ENCODE measurements around the gene C18orf63.

C18orf63 gene

DNA sequence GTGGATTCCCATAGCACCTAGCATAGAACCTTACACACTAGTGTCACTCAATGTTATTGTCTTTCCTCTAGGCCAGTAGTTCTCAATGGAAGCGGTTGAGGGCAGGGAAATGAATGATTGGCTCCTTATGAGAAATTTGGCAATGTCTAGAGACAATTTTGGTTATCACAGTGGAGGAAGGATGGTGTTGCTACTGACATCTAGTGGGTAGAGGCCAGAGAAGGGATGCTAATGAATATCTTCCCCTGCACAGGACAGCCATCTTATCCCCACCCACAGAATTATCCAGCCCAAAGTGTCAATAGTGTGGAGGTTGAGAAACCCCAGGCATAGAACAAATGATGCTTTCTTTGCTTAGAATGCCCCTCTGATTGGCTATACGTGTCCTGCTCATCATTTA lies 15.8 kb downstream of the C18orf63 start:
- DNase-seq: peak; percentile 39

DNA sequence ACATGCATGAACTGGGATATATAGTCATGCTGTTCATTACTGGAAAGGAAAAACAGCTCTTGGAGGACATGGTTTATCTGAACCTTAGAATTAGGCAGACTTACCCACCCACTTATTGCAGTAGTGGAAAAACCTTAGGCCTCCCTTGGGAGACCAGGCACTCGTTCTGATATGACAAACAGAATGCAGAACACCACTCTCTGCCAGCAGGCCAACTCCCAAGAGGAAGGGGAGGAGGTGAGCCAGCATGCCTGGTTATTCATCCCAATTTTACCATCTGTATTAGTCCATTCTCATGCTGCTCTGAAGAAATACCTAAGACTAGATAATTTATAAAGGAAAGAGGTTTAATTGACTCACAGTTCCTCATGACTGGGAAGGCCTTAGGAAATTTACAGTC lies 17.5 kb downstream of the C18orf63 start:
- peak; percentile 1 for DNase-seq

DNA sequence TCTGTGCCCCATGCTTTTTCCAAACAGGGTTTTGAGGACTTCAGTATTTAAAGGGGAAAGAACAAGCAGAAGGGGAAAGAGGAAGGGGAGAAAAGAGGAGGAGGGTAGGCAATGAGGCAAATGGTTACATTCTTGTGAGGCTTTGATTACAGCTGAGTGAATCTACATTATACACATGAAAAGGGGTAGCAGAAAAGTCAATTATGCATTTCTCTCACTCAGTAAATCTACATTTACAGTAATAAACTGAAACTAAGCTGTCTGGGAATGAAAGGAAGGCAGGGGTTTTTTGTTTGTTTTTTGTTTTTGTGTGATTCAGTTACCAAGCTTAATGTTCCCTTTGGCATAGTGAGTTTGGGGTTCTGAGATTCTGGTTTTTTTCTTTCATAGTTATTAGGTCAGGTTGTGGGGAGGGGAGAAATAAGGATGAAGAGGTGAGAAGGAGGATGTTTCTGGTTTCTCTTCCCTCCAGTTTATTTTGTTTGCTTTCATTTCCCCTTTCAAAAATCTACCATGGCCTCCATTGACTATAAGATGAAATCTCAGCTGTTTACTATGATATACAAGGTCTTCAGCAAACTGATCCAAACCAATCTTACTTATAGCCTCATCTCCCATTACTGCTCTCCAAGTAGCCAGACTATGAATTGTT lies 18.7 kb downstream of the C18orf63 start:
- no peak for DNase-seq

DNA sequence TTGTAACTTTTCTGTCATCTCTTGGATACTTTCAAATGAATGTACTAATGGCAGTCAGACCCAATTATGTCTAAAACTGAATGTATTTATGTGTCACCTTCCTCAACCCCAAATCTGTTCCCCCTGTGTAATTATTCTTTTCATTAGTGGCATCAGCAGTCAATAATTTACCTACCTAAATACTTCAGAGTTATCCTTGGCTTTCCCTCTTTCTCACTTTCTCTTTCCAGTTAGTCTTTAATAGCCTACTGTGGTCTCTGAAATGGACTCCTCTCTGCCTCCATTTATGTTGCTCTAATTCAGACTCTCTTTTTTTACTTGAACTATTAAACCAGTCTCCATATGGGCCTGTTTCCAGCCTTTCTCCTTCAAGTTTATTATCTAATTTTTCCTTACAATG lies 21.0 kb downstream of the C18orf63 start:
- no peak for DNase-seq

DNA sequence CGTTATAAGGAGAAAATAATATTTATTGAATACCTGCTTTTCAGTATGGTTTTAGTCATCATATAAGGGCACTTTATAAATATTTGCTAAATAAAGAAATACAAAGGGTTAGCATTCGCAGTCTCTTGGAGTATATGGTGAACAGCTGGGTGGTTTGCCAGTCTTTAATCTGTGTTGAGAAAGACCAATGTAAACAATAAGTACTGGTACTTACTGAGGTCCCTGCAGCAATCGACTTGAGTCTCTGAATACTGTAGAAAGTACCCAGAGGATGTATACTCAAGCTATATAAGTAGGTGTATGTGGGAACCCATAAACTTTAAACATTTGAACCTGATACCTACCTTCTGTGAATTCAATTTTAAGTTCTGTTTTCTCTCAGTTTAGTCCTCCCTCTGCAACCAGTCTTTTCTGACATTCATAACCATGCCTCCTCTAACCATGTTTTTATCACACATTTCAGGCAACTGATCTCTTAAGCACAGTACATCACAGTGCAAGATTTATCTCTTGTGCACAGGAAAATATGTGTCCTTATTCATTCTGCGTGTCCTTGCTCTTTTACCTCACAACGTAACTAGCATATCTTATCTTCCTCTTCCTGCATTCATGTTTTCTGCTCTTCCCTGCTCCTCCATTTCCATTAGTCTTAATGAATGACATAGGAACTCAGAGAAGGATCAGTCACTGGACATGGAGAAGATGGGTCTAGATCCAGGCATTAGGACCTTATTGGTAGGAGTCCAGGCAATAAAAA lies 21.7 kb downstream of the C18orf63 start:
- no peak for DNase-seq

DNA sequence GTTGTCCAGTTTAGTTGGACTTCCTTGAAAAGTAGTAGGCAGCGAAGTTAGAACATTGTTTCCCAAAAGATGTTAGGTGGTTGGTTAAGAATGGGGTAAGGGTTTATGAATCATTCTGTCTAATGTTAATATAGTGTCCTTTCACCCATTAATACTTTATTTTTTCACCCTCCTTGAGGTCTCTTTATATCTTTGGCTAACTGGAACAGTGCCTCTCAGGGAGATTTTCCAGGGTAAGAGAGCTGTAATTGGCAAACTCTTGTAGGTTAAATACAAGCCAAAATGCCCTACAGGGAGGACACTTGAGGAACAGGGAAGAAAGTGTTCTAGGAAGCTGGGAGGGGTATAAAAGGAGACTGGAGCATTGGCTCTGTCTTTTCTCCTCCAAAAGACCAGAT lies 22.3 kb downstream of the C18orf63 start:
- no peak for DNase-seq

DNA sequence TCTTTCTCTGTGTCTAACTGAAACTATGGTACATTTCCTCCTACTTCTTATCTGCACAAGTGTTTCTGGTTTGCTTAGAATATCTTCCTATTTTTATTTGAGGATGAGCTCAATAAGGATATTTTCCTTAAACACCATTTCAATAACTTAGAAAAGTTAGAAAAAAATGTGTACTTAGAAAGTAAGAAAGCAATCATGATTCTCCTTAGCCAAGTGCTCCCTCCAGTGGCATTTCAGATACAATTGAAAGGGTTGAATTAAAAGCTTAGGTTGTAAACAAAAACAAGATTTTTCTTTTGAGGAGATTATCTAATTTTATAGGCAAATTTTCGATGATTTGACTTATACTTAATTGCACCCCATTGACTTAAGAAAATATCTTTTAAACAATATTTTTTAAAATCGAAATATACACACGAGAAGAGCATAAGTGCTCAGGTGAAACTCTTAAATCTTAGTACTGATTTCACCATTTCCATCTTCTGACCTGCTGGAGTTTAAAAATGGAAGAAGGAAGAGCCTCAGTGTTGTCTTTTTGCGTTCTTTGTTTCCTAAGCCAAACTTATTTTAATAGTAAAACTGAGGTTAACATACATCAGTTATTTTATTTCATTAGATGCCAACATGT lies 26.9 kb downstream of the C18orf63 start:
- peak; percentile 47 for DNase-seq

DNA sequence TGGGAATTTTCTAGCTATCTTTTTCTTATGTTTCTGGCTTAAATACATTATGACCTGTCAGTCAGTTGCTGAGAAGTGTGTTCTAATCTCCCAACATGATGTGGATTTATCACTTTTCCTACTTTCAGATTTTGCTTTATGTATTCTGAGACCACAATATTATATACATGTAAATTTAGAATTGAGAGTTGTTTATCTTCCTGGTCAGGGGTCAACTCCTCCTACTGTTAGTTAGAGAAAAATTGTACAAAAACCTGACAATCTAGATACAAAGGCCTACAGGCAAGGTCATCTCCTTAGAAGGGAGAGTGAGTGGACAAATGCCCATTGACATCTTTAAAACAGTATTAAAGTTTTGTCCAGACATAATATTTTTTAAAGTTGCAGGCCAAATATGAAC lies 30.6 kb downstream of the C18orf63 start:
- no peak for DNase-seq

DNA sequence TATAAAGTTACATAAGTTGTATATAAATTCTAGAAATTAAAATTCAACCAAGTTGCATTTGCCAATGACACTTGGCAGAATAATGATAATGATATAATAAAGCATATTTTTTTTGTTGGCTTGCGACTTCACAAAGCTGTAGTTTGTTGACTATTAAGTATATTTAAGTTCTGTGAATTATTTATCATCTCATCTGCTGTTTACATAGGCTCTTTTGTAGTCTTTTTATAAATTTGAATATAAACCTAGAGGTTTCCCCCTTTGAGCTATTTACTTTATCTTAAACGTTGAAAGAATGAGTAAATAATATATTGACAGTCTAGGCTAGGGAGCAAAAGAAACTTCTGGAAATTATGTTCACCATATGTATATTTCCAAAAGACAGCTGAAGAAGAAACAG lies 32.9 kb downstream of the C18orf63 start:
- no peak for DNase-seq

DNA sequence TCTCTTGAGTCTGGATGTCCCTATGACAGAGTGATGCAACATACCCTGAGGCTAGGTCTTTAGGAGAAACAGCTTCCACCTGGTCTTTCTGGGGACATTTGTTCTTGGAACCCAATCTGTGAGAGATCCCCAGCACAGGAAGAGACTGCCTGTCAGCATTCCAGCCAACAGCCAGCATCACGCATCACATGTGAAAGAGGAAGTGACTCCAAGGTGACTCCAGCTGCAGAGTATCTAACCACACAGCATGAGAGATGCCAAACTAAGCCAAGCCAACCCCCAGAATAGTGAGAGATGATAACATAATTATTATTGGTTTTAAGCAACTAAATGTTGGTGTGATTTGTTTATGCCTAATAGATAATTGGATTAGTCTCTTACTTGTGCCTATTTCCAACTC lies 35.7 kb downstream of the C18orf63 start:
- DNase-seq: peak; percentile 74

DNA sequence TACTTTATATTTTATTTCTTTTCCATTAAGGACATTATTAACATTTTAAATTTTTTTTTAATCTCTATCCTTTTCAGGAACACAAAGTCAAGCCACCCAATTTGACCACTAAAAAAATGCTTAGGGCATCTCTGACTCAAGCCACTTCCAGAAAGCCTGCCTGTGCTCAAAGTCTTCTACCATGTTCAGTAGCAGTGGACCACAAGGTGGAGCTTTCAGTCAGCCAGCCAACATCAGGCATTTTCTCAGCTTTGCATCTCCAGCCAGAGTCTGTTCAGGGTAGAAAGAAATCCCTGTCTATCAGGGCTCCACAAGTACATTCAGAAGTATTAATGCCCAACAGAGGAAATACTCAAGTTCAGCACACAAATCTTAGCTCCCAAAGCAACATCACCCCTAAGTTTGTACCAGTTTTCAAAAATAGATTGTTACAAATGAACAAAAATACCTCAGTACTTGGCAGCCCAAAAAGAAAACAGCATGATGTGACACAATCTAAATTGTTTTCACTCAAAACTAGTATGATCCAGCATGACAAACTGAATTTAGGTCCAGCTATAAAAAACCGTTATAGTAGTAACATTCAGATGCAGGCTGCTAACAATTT lies 37.6 kb downstream of the C18orf63 start:
- peak; percentile 65 for DNase-seq

DNA sequence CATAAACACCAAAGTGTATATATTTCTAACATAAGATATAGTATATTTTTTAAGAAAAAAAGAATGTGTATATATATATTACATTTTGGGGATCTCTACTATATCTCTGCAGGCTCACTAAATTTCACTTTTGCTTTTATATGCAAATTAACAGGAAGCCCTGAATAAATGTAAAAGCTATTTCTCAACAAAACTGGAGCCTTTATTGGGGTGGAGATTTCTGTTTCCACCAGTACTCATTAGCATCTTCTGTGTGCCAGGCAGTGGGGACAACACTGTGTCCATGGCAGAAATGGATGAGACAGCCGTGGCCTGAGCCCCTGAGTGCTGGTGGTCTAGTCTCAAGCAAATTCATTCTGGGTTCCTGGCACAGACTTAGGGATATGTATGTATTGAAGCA lies 41.3 kb downstream of the C18orf63 start:
- DNase-seq: no peak

DNA sequence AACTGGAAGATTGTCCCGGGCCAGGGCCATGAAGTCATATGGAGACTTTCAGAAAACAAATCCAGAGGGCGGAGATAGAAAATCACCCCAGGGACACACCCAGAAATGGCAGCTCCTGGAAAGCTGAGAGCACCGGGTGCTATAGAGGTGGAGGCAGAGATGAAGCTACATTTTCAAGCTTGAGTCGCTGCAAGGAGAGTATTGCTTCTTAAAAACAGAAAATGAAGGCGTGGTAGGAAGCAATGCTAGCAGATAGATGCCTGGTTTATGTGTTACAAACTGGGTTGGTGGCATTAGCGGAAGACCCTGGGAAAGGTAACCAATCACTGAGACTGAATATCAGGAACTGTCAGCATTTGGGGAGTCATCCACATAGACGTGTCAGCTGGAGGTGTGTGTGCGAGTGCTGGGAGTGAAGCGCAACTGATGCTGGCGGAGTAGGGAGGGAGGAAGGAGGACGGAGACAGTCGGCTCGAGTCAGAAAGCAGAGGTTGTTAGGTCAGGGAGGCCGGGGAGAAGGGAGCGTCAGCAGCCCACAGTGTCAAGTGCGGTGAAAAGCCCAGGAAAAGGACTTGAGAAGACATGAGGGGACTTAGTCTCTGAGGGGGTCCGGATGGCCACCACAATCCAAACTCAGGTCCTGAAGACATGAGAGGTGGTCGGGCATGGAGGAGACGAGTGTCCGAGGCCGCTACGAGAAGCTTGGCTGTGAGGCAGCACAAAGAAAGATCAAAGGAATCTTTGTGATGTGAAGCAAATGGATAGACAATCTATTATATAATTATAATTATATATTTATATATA lies 45.4 kb downstream of the C18orf63 start:
- no peak for DNase-seq

DNA sequence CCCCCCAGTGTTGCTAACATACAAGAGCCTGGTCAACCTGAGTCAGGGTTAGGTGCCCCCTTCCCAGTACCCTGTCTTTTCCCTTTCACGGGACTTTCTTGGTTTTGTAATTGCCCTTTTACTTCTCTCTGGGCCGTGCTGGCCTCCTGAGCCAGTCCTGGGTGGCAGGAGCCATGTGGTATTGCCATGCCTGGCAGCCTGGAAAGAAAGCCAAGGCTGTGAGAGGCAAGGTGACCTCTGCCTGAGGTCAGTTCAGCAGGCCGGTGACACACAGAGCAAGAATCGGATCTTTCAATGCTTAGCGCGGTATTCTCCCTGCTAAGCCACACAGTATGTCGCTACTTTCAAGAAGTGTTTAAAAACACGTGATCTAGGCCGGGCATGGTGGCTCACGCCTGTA lies 52.3 kb downstream of the C18orf63 start:
- no peak for DNase-seq

DNA sequence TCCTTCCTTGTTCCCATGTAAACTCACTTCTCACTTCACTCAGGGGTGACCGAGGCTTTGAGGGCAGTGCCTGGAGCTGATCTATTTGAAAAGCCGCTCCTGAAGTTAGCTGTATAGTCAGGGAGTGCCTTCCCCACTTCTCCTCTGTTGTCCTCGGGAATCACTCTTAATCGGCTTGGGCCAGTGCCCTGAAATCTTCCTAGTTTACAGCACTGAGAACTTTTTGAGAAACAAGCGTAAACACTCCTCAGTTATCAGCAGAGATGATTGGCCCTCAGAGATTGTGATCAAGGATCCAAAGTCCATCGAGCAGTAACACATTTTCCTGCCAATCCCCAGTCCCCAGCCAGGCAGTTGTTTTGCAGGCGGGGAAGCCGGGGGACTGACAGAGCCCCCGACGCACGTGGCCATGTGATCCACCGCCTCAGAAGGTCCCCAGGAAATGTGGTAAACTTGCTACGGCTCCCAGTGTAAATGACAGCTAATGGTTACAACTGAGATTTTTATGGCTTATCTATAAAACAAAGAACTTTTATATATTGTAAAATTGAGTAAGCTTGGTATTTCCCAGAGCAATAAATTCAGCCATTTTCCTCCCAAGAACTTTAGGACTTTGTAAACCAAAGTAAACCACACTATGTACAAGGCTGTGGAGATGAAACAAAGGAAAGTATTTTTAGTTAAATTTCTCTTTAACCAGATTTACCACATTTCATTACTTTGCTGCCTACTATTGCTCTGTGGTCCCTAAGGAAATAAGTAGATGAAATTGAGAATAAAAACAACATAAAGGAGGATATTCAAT lies 53.5 kb downstream of the C18orf63 start:
- no peak for DNase-seq

DNA sequence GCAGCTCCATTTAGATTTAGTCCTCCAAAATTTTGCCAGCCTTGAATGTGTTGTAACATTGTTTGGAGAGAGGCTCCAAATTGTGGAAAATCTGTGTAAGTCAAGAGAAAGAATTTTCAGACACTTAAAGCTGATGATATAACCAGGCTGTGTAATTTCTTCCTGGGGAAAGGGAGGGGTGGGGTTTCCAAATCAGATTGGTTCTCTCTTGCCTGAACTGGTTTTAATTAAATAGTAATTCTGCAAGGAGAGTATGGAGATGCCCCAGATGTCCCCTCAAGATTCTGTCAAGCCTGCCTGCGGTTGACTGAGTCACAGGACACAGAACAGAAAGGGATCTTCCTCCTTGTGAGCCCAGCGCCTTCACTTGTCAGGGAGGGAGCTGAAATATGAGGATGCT lies 54.5 kb downstream of the C18orf63 start:
- peak; percentile 90 for DNase-seq

DNA sequence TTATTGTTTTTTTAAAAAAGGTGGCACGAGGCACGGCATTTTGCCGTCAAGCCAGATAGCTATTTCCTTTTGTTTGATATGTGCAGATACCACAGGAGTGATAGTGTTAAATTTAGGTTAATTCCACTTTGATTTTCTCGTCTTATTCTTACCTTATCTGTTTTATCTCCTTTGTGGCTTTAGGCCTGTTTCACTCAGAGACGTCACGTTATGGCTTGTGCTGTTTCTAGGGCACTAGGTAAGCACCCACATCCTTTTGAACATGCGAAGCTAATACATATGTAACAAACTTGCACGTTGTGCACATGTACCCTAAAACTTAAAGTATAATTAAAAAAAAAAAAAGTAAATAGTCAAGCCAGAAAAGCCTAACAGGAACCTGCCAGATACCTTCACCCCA lies 57.8 kb downstream of the C18orf63 start:
- DNase-seq: no peak

DNA sequence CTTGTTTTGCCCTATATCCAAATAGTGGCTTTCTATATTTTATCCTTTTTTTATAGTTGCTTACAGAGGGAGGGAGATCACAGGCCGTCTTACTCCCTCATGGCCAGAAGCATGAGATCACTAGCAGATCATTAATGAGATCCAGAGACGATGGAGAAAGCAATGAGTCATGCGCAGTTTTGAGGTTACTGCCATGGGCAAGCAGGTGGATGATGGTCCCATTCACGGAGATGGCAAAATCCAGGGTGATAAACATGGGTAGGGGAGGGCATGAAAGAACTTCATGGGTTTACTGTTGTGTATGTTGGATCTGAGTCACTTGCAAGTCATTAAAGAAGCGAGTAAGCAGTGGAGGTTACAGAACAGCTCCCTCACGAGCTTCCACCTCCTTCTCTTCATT lies 60.4 kb downstream of the C18orf63 start:
- DNase-seq: peak; percentile 47

DNA sequence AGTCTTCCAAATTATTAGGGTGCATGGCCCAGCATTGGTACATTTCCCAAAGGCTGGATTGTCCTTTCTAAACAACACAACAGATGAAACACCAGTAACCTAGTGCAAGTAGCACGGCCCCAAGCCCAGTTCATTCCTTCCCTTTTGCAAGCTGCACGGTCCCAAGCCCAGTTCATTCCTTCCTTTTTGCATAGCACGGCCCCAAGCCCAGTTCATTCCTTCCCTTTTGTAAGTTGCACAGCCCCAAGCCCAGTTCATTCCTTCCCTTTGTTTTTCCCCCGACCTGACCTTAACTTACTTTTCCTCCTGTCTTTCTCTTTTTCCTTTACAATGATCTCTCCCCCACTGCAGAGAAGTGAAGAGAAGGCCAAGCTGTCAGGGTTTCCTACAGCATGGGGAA lies 60.9 kb downstream of the C18orf63 start:
- DNase-seq: no peak

DNA sequence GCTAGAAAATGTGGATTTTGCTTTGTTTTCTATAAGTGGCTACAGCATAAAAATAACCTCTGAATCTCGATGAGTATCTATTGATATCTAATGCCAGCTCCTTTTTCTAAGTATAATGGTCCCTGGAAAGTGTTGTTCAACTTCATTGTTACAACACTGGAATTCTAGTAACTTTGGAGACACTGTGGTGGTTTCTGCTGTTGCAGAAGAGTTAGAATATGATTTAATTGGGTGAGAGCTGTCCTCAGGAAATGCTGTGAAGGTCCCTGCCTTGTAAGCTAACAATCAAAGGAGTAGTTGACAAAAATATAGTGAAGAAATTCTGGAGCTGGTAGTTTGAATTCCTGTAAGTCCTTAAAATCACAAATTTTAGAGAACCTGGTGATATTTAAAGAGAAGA lies 62.1 kb downstream of the C18orf63 start:
- DNase-seq: no peak

DNA sequence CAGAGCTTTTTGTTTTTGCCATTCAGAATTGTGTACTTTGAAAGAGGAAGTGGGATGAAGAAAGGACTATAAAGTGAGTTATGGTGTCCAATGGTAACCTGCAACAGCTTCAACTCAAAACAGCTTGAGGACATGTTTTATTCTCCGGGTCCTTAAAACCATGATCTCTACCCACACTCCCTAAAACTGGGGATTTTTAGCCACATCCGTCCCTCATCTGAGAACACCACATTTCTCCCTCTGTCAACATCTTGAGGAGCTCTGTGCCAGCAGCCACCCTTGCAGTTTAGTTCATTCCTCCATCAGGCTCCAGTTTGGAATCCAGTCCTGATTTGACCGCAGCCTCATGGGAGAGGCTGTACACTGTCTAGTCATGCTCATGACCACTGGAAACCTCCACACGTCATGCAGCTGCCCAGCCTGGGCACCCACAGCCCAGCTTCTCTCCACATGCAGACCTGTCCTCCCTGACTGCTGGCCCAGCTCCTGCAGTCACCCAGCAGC lies 62.6 kb downstream of the C18orf63 start:
- DNase-seq: no peak

DNA sequence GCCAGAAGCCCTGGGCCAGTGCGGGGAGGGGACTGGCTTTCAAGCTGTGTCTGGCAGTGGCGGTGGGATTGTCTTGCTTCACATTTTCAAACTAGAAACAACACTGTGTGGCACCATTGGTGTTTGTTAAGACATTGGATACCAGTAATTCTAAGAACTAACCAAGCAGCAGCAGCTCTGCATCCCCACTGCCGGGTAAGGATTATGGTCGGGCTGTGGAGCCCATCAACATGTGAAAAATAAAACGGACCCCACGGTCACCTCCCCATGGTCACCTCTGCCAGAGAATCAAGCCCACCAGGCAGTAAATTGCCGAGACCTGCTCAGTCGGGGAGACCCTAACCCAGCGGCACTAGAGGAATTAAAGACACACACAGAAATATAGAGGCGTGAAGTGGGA lies 65.3 kb downstream of the C18orf63 start:
- DNase-seq: no peak
